Smooth muscle cell (in vitro differentiated cells): Measurements from ENCODE around the gene PRL. TPM values are rescaled to one million over a fixed set of nuclear protein-coding genes. Genes with fewer than 3 reads are reported as not detected.
A peak's percentile ranks its signal among the peaks of the same experiment; 100 is the strongest.

Experiments used
- DNase-seq: peaks from one replicate; lab custom pipeline; 2025; ENCODE audit not compliant: unreplicated experiment; lab: John Stamatoyannopoulos, UW
- H2AFZ ChIP-seq: fragments of 200-600 bp; sonication (generic); 2 replicates; pipeline ENCODE4 v1.6.0; 2016; ENCODE audit warnings: antibody characterized with exemption, low read depth, mild to moderate bottlenecking
- H3F3A ChIP-seq: fragments of 200-600 bp; sonication (generic); 2 replicates; pipeline ENCODE4 v1.6.0; 2017; ENCODE audit warnings: antibody characterized with exemption, low read depth
- H3K27ac ChIP-seq: fragments of 200-600 bp; sonication (generic); 2 replicates; pipeline ENCODE4 v1.5.1; 2016; ENCODE audit warnings: low read depth, mild to moderate bottlenecking
- H3K27me3 ChIP-seq: fragments of 200-600 bp; sonication (generic); 2 replicates; pipeline ENCODE4 v1.6.1; 2016; ENCODE audit warnings: low read depth, mild to moderate bottlenecking
- H3K36me3 ChIP-seq: fragments of 200-600 bp; sonication (generic); 2 replicates; pipeline ENCODE4 v1.5.1; 2016; ENCODE audit warnings: low read depth
- H3K4me1 ChIP-seq: fragments of 200-600 bp; sonication (generic); 2 replicates; pipeline ENCODE4 v1.5.1; 2016; ENCODE audit warnings: low read depth
- H3K4me2 ChIP-seq: fragments of 200-600 bp; sonication (generic); 2 replicates; pipeline ENCODE4 v1.6.0; 2016; ENCODE audit warnings: mild to moderate bottlenecking
- H3K4me3 ChIP-seq: fragments of 200-600 bp; sonication (generic); 2 replicates; pipeline ENCODE4 v1.5.1; 2016; ENCODE audit warnings: mild to moderate bottlenecking
- H3K79me2 ChIP-seq: fragments of 200-600 bp; sonication (generic); 2 replicates; pipeline ENCODE4 v1.6.0; 2016; ENCODE audit warnings: low read depth, mild to moderate bottlenecking
- H3K9ac ChIP-seq: fragments of 200-600 bp; sonication (generic); 2 replicates; pipeline ENCODE4 v1.6.0; 2016; ENCODE audit warnings: low read depth
- H3K9me3 ChIP-seq: fragments of 200-600 bp; sonication (generic); replicated peaks from 2 replicates; pipeline ENCODE4 v1.5.1; 2016; ENCODE audit warnings: low read depth
- H4K20me1 ChIP-seq: fragments of 200-600 bp; sonication (generic); 2 replicates; pipeline ENCODE4 v1.6.0; 2016; ENCODE audit warnings: low read depth
- WGBS: methylation state at CpG from one replicate; pipeline ENCODE4 v1.1.7; 2016; ENCODE audit warnings: low lambda C conversion rate; 5-methylcytosine and 5-hydroxymethylcytosine counted together
- polyA plus RNA-seq: library from polyadenylated mRNA; unstranded; fragments of >200 nt; fragmentation: Nextera tagmentation; extraction: Ambion mirVana; gene quantifications from 2 replicates; pipeline ENCODE4 v1.2.1, GENCODE V29; 2016
- total RNA-seq: library from RNA; depleted of rRNA; stranded (reverse); fragments of >200 nt; gene quantifications from 2 replicates; pipeline ENCODE4 v1.2.3, GENCODE V29; 2014
- TF ChIP-seq, protein P1 (sequence below): fragments of 200-600 bp; sonication (generic); IDR thresholded peaks from 2 replicates; pipeline ENCODE4 v1.5.1; 2017; ENCODE audit warnings: borderline replicate concordance, mild to moderate bottlenecking, antibody characterized with exemption; ENCODE audit not compliant: insufficient read depth, poor library complexity, severe bottlenecking

Gene PRL
- total and polyA plus RNA-seq, 2 experiments from 2014 or later = 0.26 TPM; not detected in 1

DNA sequence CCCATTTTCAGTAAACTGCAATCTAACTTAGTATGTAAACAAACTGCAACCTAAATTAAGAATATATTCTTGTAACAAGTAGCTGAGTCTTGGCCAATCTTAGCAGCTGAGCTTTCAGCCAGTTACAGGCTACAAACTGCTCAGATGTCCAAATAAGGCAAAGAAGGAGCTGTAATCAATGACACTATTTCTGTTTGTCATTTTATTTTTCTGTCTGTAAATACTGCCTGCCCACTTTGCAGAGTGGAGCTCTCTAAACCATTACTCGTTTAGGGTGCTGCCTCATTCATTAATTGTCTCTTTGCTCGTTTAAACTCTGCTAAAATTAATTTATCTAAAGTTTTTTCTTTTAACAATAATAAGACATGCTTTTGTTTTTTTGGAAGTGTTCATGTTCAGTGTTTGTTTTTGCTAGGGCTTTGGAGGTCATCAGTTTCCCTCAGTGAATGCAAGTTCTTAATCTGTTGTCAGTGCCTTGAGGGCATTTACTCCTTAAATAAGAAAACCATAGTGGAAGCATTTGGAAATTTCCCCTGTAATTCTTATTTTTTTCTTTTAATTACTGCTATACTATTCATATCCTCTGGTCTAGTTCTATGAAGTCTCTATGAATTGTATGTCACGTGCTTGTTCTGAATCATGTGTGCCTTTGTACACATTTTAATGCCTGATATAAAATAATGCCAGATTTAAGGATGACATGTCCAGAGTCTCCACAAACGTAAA is 3.6 kb upstream of the PRL start:
- DNase-seq = no peak
- no peaks in the 10 kb centered on the region for H3F3A ChIP-seq
- H3K9ac ChIP-seq = no peak overlapping the region
- no peaks in the 10 kb centered on the region for H3K36me3 ChIP-seq
- H3K79me2 ChIP-seq = no peaks in the 10 kb centered on the region
- 90% methylated on average over 4 of the region's 4 CpGs for WGBS
- H3K4me1 ChIP-seq = no peaks in the 10 kb centered on the region
- TF ChIP-seq, protein P1, sequence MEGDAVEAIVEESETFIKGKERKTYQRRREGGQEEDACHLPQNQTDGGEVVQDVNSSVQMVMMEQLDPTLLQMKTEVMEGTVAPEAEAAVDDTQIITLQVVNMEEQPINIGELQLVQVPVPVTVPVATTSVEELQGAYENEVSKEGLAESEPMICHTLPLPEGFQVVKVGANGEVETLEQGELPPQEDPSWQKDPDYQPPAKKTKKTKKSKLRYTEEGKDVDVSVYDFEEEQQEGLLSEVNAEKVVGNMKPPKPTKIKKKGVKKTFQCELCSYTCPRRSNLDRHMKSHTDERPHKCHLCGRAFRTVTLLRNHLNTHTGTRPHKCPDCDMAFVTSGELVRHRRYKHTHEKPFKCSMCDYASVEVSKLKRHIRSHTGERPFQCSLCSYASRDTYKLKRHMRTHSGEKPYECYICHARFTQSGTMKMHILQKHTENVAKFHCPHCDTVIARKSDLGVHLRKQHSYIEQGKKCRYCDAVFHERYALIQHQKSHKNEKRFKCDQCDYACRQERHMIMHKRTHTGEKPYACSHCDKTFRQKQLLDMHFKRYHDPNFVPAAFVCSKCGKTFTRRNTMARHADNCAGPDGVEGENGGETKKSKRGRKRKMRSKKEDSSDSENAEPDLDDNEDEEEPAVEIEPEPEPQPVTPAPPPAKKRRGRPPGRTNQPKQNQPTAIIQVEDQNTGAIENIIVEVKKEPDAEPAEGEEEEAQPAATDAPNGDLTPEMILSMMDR = no peak
- H3K27me3 ChIP-seq = no peaks in the 10 kb centered on the region
- no peak overlapping the region for H3K4me3 ChIP-seq
- H3K27ac ChIP-seq = no peak overlapping the region
- no peak overlapping the region for H3K4me2 ChIP-seq
- H2AFZ ChIP-seq = peak overlapping the region; percentile 2
- no peaks in the 10 kb centered on the region for H3K9me3 ChIP-seq
- no peaks in the 10 kb centered on the region for H4K20me1 ChIP-seq

DNA sequence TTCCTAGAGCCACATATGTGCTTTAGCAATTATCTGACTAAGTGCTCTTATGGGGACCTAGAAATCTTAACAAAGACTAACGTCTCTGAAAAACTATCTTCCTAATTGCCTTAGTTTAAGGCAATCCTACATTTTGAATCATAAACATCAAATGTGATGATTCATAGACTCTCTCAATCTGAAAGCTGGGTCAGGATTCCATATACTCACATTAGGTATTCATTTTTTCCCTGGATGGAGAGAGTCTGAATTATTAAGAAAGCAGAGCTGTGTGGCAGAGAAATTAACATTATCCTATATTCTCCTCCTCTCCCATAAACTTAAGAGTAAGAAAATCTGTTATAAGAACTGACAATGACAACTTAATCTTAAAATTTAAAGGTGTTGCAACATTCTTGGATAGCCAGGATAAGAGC is 1.6 kb upstream of the PRL start:
- H3K36me3 ChIP-seq = no peaks in the 10 kb centered on the region
- no peaks in the 10 kb centered on the region for H3K9me3 ChIP-seq
- no peaks in the 10 kb centered on the region for H4K20me1 ChIP-seq
- WGBS = 17% methylated on average over 1 of the region's 1 CpG
- peak overlapping the region; percentile 67 for H2AFZ ChIP-seq
- H3K27ac ChIP-seq = peak overlapping the region; percentile 42
- DNase-seq = no peak
- H3K4me3 ChIP-seq = no peak overlapping the region
- H3K9ac ChIP-seq = no peak overlapping the region
- H3K27me3 ChIP-seq = no peaks in the 10 kb centered on the region
- H3K79me2 ChIP-seq = no peaks in the 10 kb centered on the region
- no peaks in the 10 kb centered on the region for H3K4me1 ChIP-seq
- TF ChIP-seq, protein P1 = no peak
- H3K4me2 ChIP-seq = peak overlapping the region; percentile 39
- no peaks in the 10 kb centered on the region for H3F3A ChIP-seq

DNA sequence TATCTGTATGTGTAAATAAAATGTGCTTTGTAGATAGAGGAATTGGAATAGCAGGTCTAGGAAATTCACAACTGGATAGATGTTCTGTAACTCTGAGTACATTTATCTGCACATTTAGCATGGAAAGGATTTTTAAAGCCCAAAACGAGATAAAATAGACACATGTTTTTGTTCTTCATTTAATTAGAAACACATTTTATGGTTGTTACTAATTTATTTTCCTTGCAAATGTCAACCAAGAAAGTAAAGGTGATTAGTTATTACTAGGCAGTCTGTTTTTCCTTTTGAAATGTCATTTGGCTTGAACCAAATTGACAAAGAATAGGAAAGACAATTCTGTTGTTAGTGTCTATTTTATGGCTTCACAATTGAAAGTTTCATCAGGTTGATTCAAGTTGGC is 769 bp downstream of the PRL start:
- Histone ChIP-seq H3K36me3 (no peaks in the 10 kb centered on the region), H3K4me1 (no peaks in the 10 kb centered on the region), H4K20me1 (no peaks in the 10 kb centered on the region), H3F3A (no peaks in the 10 kb centered on the region), H2AFZ (no peak overlapping the region), H3K4me3 (no peak overlapping the region), H3K9ac (no peak overlapping the region), H3K4me2 (no peak overlapping the region), H3K27me3 (no peaks in the 10 kb centered on the region), H3K27ac (no peak overlapping the region), H3K79me2 (no peaks in the 10 kb centered on the region), H3K9me3 (no peaks in the 10 kb centered on the region)
- WGBS = 61% methylated on average over 1 of the region's 1 CpG
- no peak for DNase-seq
- TF ChIP-seq, protein P1 = no peak

DNA sequence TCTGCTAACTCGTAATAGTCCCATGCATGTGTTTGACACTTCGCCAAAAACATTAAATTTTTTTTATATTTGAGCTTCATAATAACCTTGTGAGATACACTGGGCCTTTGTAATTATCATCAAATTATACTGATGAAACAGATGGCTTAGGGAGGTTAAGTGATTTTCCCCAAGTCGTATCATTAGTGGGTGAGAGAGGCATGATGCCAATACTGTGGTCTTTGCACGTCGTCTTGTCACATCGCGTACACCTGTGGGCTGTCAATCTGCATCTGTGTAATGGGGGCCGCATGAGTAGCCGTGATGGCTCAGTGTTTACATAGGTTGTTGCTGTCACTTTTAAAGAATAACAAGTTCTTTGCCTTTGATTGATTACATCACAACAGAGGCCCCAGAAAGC is 1.7 kb downstream of the PRL start:
- H3K4me3 ChIP-seq = no peak overlapping the region
- no peaks in the 10 kb centered on the region for H3K27me3 ChIP-seq
- H3K9me3 ChIP-seq = no peaks in the 10 kb centered on the region
- no peak overlapping the region for H2AFZ ChIP-seq
- no peak overlapping the region for H3K4me2 ChIP-seq
- H3K27ac ChIP-seq = no peak overlapping the region
- no peak for DNase-seq
- H3F3A ChIP-seq = no peaks in the 10 kb centered on the region
- H3K36me3 ChIP-seq = no peaks in the 10 kb centered on the region
- 92% methylated on average over 9 of the region's 9 CpGs for WGBS
- no peaks in the 10 kb centered on the region for H3K79me2 ChIP-seq
- TF ChIP-seq, protein P1 = no peak
- no peaks in the 10 kb centered on the region for H3K4me1 ChIP-seq
- no peaks in the 10 kb centered on the region for H4K20me1 ChIP-seq
- no peak overlapping the region for H3K9ac ChIP-seq
